GM19023 (cell line): ENCODE measurements around the gene LMF1.
"Not testable (repeated sequence)": the region's sequence is repeated elsewhere in the genome, so short reads cannot be mapped to it uniquely, and the experiment has no call there.

ENCODE experiments used
- ATAC-seq: cut with Tn5 transposase; IDR thresholded peaks from one replicate; pipeline ENCODE4 v1.9.1; 2021; ENCODE audit warnings: mild to moderate bottlenecking, moderate library complexity; ENCODE audit not compliant: unreplicated experiment

The LMF1 gene

GRCh38 chr16:952321-952720 lies 18.5 kb downstream of the LMF1 start:
- no peak for ATAC-seq

GRCh38 chr16:951660-952301 lies 19.0 kb downstream of the LMF1 start:
- no peak for ATAC-seq

- ATAC-seq = not testable (repeated sequence)
These were observed 19.8 kb downstream of the LMF1 start for GRCh38 chr16:950733-951573.

GRCh38 chr16:948767-949166 lies 22.0 kb downstream of the LMF1 start:
- not testable (repeated sequence) for ATAC-seq

GRCh38 chr16:947922-948303 lies 22.9 kb downstream of the LMF1 start:
- not testable (repeated sequence) for ATAC-seq

- ATAC-seq = no peak
These were observed 23.4 kb downstream of the LMF1 start for GRCh38 chr16:947255-947921.

GRCh38 chr16:946048-946395 lies 24.8 kb downstream of the LMF1 start:
- no peak for ATAC-seq

- no peak for ATAC-seq
These were observed 25.3 kb downstream of the LMF1 start for GRCh38 chr16:945271-946047.

GRCh38 chr16:943971-944370 lies 26.8 kb downstream of the LMF1 start:
- no peak for ATAC-seq

- no peak for ATAC-seq
These were observed 28.2 kb downstream of the LMF1 start for GRCh38 chr16:942436-943060.

- no peak for ATAC-seq
These were observed 30.8 kb downstream of the LMF1 start for GRCh38 chr16:939941-940340.

- no peak for ATAC-seq
These were observed 31.5 kb downstream of the LMF1 start for GRCh38 chr16:939311-939710.

- ATAC-seq = no peak
These were observed 32.0 kb downstream of the LMF1 start for GRCh38 chr16:938752-939151.

- ATAC-seq = no peak
These were observed 32.6 kb downstream of the LMF1 start for GRCh38 chr16:938136-938535.

- ATAC-seq = no peak
These were observed 33.1 kb downstream of the LMF1 start for GRCh38 chr16:937723-938122.

GRCh38 chr16:937311-937710 lies 33.5 kb downstream of the LMF1 start:
- ATAC-seq = no peak

GRCh38 chr16:935684-936083 lies 35.1 kb downstream of the LMF1 start:
- ATAC-seq = no peak

- no peak for ATAC-seq
These were observed 36.6 kb downstream of the LMF1 start for GRCh38 chr16:934178-934577.

GRCh38 chr16:933581-933980 lies 37.2 kb downstream of the LMF1 start:
- ATAC-seq = no peak

- ATAC-seq = no peak
These were observed 37.9 kb downstream of the LMF1 start for GRCh38 chr16:932831-933330.
